ENCODE measurements around the gene CRIP1.

The CRIP1 gene

DNA sequence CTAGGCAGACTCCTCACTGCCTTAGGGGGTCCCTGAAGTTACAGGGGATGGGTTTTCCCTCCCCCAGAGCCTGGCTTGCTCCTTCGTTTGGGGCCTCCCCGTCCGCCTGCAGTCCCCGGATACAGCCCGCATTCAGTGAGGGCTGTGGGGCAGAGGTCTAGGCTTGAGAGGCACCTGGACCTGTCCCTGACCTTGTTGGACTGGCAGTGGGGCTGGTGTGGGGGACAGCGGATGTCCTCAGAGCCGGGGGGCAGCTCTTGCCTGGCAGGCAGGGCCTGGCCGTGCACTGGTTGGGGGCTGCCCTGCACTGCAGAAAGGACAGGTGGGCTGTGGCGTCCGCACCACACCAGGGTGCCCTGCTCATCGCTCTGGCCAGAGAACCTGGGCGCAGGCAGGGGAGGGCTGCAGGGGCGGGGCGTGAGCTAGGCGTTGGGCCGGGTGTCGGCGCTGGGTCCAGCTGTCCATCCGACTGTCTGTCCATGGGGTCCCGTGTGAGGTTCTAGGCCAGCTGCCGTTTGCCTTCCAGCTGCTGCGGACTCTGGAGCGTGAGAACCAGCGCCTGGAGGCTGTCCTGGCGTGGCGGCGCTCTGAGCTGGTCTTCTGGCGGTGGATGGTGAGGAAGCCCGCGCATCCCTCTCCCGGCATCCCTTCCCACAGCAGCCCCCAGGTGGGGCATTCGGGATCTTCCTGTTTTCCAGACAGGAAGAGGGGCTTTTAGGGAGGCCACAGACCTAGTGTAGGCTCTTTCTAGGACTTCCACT, 10.3 kb downstream of the CRIP1 start:
- Histone ChIP-seq H3F3A (ENCODE audit: insufficient read depth, low read length) (no peaks in the 10 kb centered on the region), H3K4me3 (ENCODE audit: low read length) (no peak overlapping the region), H3K9me2 (replicated peaks; ENCODE audit: insufficient read depth, low read length) (no peaks in the 10 kb centered on the region), H4K20me1 (ENCODE audit: insufficient read depth, low read length) (0 out of 2 replicates have a peak, but pooled peaks cover 2% of the 10 kb centered on the region), H3K9me3 (replicated peaks; ENCODE audit: insufficient read depth, low read length) (no peaks in the 10 kb centered on the region), H3K4me2 (ENCODE audit: low read depth, low read length) (no peak overlapping the region), H3K27ac (ENCODE audit: low read length) (no peak overlapping the region), H3K9ac (ENCODE audit: low read length) (no peak overlapping the region), H3K4me1 (ENCODE audit: low read length) (peaks cover 3% of the 10 kb centered on the region; the same call in 1 of the 2 replicates), H3K79me2 (ENCODE audit: low read length) (peaks cover 8% of the 10 kb centered on the region), H3K36me3 (replicated peaks; ENCODE audit: insufficient read depth, low read length) (no peaks in the 10 kb centered on the region), H3K27me3 (replicated peaks; ENCODE audit: insufficient read depth, low read length) (no peaks in the 10 kb centered on the region), H2AFZ (ENCODE audit: low read length) (no peak overlapping the region)
- TF ChIP-seq EZH2 (optimal IDR thresholded peaks at IDR 0.05; ENCODE audit: low read depth, low read length) (no peak), EZH2phosphoT487 (IDR thresholded peaks at IDR 0.05; ENCODE audit: low read length) (no peak)
- TF ChIP-seq, protein P1, sequence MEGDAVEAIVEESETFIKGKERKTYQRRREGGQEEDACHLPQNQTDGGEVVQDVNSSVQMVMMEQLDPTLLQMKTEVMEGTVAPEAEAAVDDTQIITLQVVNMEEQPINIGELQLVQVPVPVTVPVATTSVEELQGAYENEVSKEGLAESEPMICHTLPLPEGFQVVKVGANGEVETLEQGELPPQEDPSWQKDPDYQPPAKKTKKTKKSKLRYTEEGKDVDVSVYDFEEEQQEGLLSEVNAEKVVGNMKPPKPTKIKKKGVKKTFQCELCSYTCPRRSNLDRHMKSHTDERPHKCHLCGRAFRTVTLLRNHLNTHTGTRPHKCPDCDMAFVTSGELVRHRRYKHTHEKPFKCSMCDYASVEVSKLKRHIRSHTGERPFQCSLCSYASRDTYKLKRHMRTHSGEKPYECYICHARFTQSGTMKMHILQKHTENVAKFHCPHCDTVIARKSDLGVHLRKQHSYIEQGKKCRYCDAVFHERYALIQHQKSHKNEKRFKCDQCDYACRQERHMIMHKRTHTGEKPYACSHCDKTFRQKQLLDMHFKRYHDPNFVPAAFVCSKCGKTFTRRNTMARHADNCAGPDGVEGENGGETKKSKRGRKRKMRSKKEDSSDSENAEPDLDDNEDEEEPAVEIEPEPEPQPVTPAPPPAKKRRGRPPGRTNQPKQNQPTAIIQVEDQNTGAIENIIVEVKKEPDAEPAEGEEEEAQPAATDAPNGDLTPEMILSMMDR (IDR thresholded peaks at IDR 0.05; ENCODE audit: low read length): no peak
- no peak for DNase-seq

DNA sequence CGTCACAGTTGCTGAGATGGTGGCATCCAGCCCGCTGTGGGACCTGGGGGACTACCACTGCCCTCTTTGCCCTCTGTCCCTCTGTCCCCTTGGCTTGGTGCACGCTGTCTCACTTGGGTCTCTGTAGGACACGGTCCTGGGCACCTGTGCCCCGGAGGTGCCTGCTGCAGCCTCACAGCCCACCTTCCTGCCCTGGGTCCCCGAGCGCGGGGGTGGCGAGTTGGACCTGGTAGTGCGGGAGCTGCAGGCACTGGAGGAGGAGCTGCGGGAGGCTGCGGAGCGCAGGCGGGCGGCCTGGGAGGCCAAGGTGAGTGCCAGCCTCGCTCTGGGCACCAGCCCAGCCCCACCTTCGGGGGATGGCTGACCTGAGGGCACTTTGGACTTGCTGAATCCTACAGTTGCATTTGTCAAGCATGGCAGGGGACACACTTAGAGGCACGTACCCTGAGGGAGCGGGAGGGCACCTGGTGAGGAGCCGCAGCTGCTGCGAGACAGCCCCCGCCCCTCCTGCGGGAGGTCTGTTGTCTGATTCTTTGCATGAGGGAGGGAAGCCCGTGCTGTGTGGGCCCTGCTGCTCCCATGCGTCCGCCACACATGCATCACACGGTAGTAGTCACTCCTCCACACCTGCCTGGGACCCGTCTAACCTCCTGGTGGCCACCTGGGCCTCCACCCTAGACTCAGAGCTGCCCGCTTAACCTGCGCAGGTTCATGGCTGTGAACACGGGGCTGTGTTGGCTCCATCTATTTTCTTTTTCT, 11.2 kb downstream of the CRIP1 start:
- H3K4me2 ChIP-seq (ENCODE audit: low read depth, low read length): no peak overlapping the region
- H3K79me2 ChIP-seq (ENCODE audit: low read length): no peaks in the 10 kb centered on the region
- no peak overlapping the region for H2AFZ ChIP-seq (ENCODE audit: low read length)
- H4K20me1 ChIP-seq (ENCODE audit: insufficient read depth, low read length): no peaks in the 10 kb centered on the region
- H3K27me3 ChIP-seq (replicated peaks; ENCODE audit: insufficient read depth, low read length): no peaks in the 10 kb centered on the region
- H3F3A ChIP-seq (ENCODE audit: insufficient read depth, low read length): no peaks in the 10 kb centered on the region
- H3K4me3 ChIP-seq (ENCODE audit: low read length): no peak overlapping the region
- no peak overlapping the region for H3K9ac ChIP-seq (ENCODE audit: low read length)
- no peaks in the 10 kb centered on the region for H3K4me1 ChIP-seq (ENCODE audit: low read length)
- no peaks in the 10 kb centered on the region for H3K36me3 ChIP-seq (replicated peaks; ENCODE audit: insufficient read depth, low read length)
- no peak for TF ChIP-seq EZH2phosphoT487 (IDR thresholded peaks at IDR 0.05; ENCODE audit: low read length)
- TF ChIP-seq, protein P1 (IDR thresholded peaks at IDR 0.05; ENCODE audit: low read length): no peak
- no peak for TF ChIP-seq EZH2 (optimal IDR thresholded peaks at IDR 0.05; ENCODE audit: low read depth, low read length)
- no peak for DNase-seq
- no peak overlapping the region for H3K27ac ChIP-seq (ENCODE audit: low read length)
- no peaks in the 10 kb centered on the region for H3K9me2 ChIP-seq (replicated peaks; ENCODE audit: insufficient read depth, low read length)
- no peaks in the 10 kb centered on the region for H3K9me3 ChIP-seq (replicated peaks; ENCODE audit: insufficient read depth, low read length)

DNA sequence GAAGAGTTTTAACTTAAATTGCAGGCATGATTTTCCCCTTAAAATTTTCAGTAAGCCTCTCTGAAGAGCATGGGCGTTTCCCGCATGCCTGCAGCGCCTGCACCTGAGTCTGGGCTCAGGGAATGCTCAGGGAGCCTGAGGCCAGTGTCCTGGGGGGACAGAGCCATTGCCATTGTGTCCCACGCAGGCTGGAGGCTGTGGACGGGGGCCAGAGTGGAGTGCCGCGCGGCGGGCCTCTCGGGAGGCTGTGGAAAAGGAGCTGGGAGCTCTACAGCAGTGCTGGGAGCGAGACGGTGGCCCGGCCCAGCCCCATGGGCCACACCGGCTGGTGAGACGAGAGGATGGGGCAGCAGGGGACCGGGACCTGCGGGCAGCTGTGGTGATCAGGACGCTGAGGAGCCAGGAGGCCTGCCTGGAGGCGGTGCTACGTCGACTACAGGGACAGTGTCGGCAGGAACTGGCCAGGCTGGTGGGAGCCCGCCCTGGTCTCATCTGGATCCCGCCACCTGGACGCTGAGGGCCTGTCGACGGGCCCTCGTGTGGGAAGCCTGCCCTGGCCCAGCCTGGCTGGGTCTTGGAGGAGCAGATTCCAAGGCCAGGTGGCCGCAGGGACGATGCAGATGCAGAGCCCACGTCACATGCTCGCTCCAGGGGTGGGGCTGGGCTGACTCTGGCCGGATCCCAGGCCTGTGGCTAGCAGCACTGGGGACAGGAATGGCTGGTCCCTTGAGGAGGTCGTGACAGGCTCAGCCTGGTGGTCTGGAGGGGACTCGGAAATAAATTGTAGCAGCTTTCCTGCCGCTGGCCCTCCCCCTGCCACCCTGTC, 12.0 kb downstream of the CRIP1 start:
- Histone ChIP-seq H3K27me3 (replicated peaks; ENCODE audit: insufficient read depth, low read length) (0 out of 2 replicates have a peak, but pooled peaks cover 3% of the 10 kb centered on the region), H3F3A (ENCODE audit: insufficient read depth, low read length) (no peaks in the 10 kb centered on the region), H3K4me1 (ENCODE audit: low read length) (no peaks in the 10 kb centered on the region), H2AFZ (ENCODE audit: low read length) (no peak overlapping the region), H3K4me2 (ENCODE audit: low read depth, low read length) (no peak overlapping the region), H3K9me2 (replicated peaks; ENCODE audit: insufficient read depth, low read length) (no peaks in the 10 kb centered on the region), H3K79me2 (ENCODE audit: low read length) (no peaks in the 10 kb centered on the region), H3K27ac (ENCODE audit: low read length) (no peak overlapping the region), H3K9me3 (replicated peaks; ENCODE audit: insufficient read depth, low read length) (no peaks in the 10 kb centered on the region), H3K36me3 (replicated peaks; ENCODE audit: insufficient read depth, low read length) (no peaks in the 10 kb centered on the region), H3K9ac (ENCODE audit: low read length) (no peak overlapping the region), H4K20me1 (ENCODE audit: insufficient read depth, low read length) (no peaks in the 10 kb centered on the region), H3K4me3 (ENCODE audit: low read length) (no peak overlapping the region)
- TF ChIP-seq, protein P1 (IDR thresholded peaks at IDR 0.05; ENCODE audit: low read length): no peak
- TF ChIP-seq EZH2 (optimal IDR thresholded peaks at IDR 0.05; ENCODE audit: low read depth, low read length) (no peak), EZH2phosphoT487 (IDR thresholded peaks at IDR 0.05; ENCODE audit: low read length) (no peak)
- DNase-seq: no peak

Measured in MM.1S (cell line).